Suppressor macrophage (primary cell): ENCODE results near the gene CEP112.
"Not testable (repeated sequence)": the region's sequence is repeated elsewhere in the genome, so short reads cannot be mapped to it uniquely, and the experiment has no call there.

ENCODE experiments used
- DNase-seq, 4 experiments: peaks; one replicate each; pipeline ENCODE4 v3.0.0-alpha.2; 2020 to 2022

CEP112 gene

GRCh38 chr17:66150708-66151107, 41.2 kb downstream of the CEP112 start:
- DNase-seq, result no peak

- no peak for DNase-seq
These were observed 42.4 kb downstream of the CEP112 start for GRCh38 chr17:66149562-66149961.

- DNase-seq, result no peak
These were observed 45.5 kb downstream of the CEP112 start for GRCh38 chr17:66146394-66146793.

GRCh38 chr17:66143657-66144282, 48.2 kb downstream of the CEP112 start:
- no peak for DNase-seq

GRCh38 chr17:66142428-66142827, 49.5 kb downstream of the CEP112 start:
- no peak for DNase-seq

- no peak for DNase-seq
These were observed 53.8 kb downstream of the CEP112 start for GRCh38 chr17:66138120-66138519.

GRCh38 chr17:66135896-66136295, 56.0 kb downstream of the CEP112 start:
- DNase-seq, result no peak

- DNase-seq, result no peak
These were observed 56.7 kb downstream of the CEP112 start for GRCh38 chr17:66135219-66135618.

GRCh38 chr17:66129759-66130158, 62.2 kb downstream of the CEP112 start:
- DNase-seq, result no peak

GRCh38 chr17:66126231-66126630, 65.7 kb downstream of the CEP112 start:
- no peak for DNase-seq

GRCh38 chr17:66123163-66123562, 68.8 kb downstream of the CEP112 start:
- no peak for DNase-seq

GRCh38 chr17:66115246-66115645, 76.7 kb downstream of the CEP112 start:
- DNase-seq, result no peak

- DNase-seq, result no peak
These were observed 77.3 kb downstream of the CEP112 start for GRCh38 chr17:66114609-66115008.

- no peak for DNase-seq
These were observed 84.2 kb downstream of the CEP112 start for GRCh38 chr17:66107731-66108130.

- no peak for DNase-seq
These were observed 93.9 kb downstream of the CEP112 start for GRCh38 chr17:66098040-66098439.

- no peak for DNase-seq
These were observed 97.2 kb downstream of the CEP112 start for GRCh38 chr17:66094727-66095126.

- DNase-seq, result no peak
These were observed 100.4 kb downstream of the CEP112 start for GRCh38 chr17:66091445-66092080.

- no peak for DNase-seq
These were observed 102.2 kb downstream of the CEP112 start for GRCh38 chr17:66089764-66090163.

- no peak for DNase-seq
These were observed 103.8 kb downstream of the CEP112 start for GRCh38 chr17:66088173-66088572.

- no peak for DNase-seq
These were observed 104.9 kb downstream of the CEP112 start for GRCh38 chr17:66087073-66087472.

GRCh38 chr17:66085221-66085620, 106.7 kb downstream of the CEP112 start:
- no peak for DNase-seq

- DNase-seq, result not testable (repeated sequence)
These were observed 111.3 kb downstream of the CEP112 start for GRCh38 chr17:66080670-66081069.

GRCh38 chr17:66076546-66077190, 115.3 kb downstream of the CEP112 start:
- DNase-seq, result no peak

- DNase-seq, result no peak
These were observed 118.5 kb downstream of the CEP112 start for GRCh38 chr17:66073384-66073783.
